IMR-90 (cell line): ENCODE measurements around the gene SP3. TPM values are rescaled to one million over a fixed set of nuclear protein-coding genes. Genes with fewer than 3 reads are reported as not detected.
A peak's percentile ranks its signal among the peaks of the same experiment; 100 is the strongest.

Experiments
- ATAC-seq: fragments of 200-7000 bp; cut with Tn5 transposase; 2 replicates; pipeline ENCODE4 v1.9.1; 2020; ENCODE audit warnings: low read depth, mild to moderate bottlenecking, moderate library complexity
- Bru-seq: library from RNA; stranded (reverse); fragments of 400-500 nt; gene quantifications from one replicate; lab custom pipeline; 2021; lab: Mats Ljungman, UMichigan
- BruChase-seq, 2 experiments: library from RNA; stranded (reverse); fragments of 400-500 nt; gene quantifications; one replicate each; lab custom pipeline; 2021; lab: Mats Ljungman, UMichigan
- BruUV-seq: library from RNA; stranded (reverse); fragments of 400-500 nt; replicated peaks from 2 replicates; lab custom pipeline; 2021; lab: Mats Ljungman, UMichigan
- CTCF ChIA-PET: fragments of 300-600 bp; formaldehyde crosslinking; extraction: SDS; loops from one replicate; lab custom pipeline; 2021; ENCODE audit warnings: antibody characterized with exemption; lab: Yijun Ruan, JAX
- POLR2A ChIA-PET: fragments of 300-600 bp; sonication (Branson Sonifier 250); formaldehyde crosslinking; loops from one replicate; lab custom pipeline; 2022; ENCODE audit warnings: antibody characterized with exemption; ENCODE audit not compliant: unreplicated experiment; lab: Charles Lee
- DNase-seq: peaks from one replicate; pipeline ENCODE4 v3.0.0; 2013
- H2AFZ ChIP-seq: replicated peaks from 2 replicates; pipeline ENCODE3; 2013; ENCODE audit warnings: low read length, mild to moderate bottlenecking; ENCODE audit not compliant: poor library complexity
- H2AK5ac ChIP-seq: 2 replicates; pipeline ENCODE4 v1.6.1; 2013; ENCODE audit warnings: low read depth, low read length, inconsistent platforms
- H2AK9ac ChIP-seq: replicated peaks from 2 replicates; pipeline ENCODE3; 2013; ENCODE audit warnings: mild to moderate bottlenecking, low read depth, low read length, moderate library complexity; ENCODE audit not compliant: poor library complexity
- H2BK120ac ChIP-seq: 2 replicates; pipeline ENCODE4 v1.6.1; 2013; ENCODE audit warnings: low read depth, low read length, inconsistent platforms
- H2BK15ac ChIP-seq: 3 replicates; pipeline ENCODE4 v1.6.1; 2013; ENCODE audit warnings: low read depth, low read length, inconsistent platforms
- H2BK20ac ChIP-seq: 2 replicates; pipeline ENCODE4 v1.6.1; 2013; ENCODE audit warnings: low read depth, mild to moderate bottlenecking, inconsistent platforms, low read length, moderate library complexity
- H2BK5ac ChIP-seq: 2 replicates; pipeline ENCODE4 v1.6.1; 2013; ENCODE audit warnings: mild to moderate bottlenecking, low read depth, low read length, inconsistent platforms; ENCODE audit not compliant: poor library complexity, severe bottlenecking
- H3K14ac ChIP-seq: replicated peaks from 2 replicates; pipeline ENCODE4 v1.6.1; 2013; ENCODE audit warnings: low read depth, low read length, inconsistent platforms
- H3K18ac ChIP-seq: 2 replicates; pipeline ENCODE4 v1.6.1; 2013; ENCODE audit warnings: low read depth, low read length, control low read depth
- H3K23ac ChIP-seq: 2 replicates; pipeline ENCODE4 v1.6.1; 2013; ENCODE audit warnings: low read depth, low read length, inconsistent platforms
- H3K27ac ChIP-seq: 2 replicates; pipeline ENCODE4 v1.5.1; 2013; ENCODE audit warnings: mild to moderate bottlenecking, control low read depth, low read length; ENCODE audit not compliant: insufficient read depth
- H3K27me3 ChIP-seq: 2 replicates; pipeline ENCODE4 v1.6.1; 2013; ENCODE audit warnings: low read length; ENCODE audit not compliant: control insufficient read depth, insufficient read depth
- H3K36me3 ChIP-seq: 2 replicates; pipeline ENCODE4 v1.6.1; 2013; ENCODE audit warnings: low read length, mixed read lengths; ENCODE audit not compliant: control insufficient read depth, insufficient read depth
- H3K4ac ChIP-seq: 2 replicates; pipeline ENCODE4 v1.6.1; 2013; ENCODE audit warnings: low read depth, low read length, inconsistent platforms
- H3K4me1 ChIP-seq: 2 replicates; pipeline ENCODE4 v1.6.1; 2013; ENCODE audit warnings: low read length, mixed read lengths; ENCODE audit not compliant: control insufficient read depth, insufficient read depth
- H3K4me2 ChIP-seq: 2 replicates; pipeline ENCODE4 v1.6.1; 2013; ENCODE audit warnings: low read depth, mild to moderate bottlenecking, control low read depth, low read length, moderate library complexity
- H3K4me3 ChIP-seq: 2 replicates; pipeline ENCODE4 v1.5.1; 2013; ENCODE audit warnings: low read depth, mild to moderate bottlenecking, control low read depth, low read length, moderate library complexity; ENCODE audit not compliant: insufficient read depth
- H3K56ac ChIP-seq: 2 replicates; pipeline ENCODE4 v1.6.1; 2013; ENCODE audit warnings: low read length, inconsistent platforms; ENCODE audit not compliant: insufficient read depth; ENCODE audit errors: extremely low read depth
- H3K79me1 ChIP-seq, 2 experiments: 2 replicates each; pipeline ENCODE4 v1.6.1; 2013; ENCODE audit warnings: low read length in 2 of 2, inconsistent platforms in 1 of 2, low read depth in 1 of 2
- H3K9ac ChIP-seq: 2 replicates; pipeline ENCODE4 v1.6.1; 2013; ENCODE audit warnings: low read depth, low read length, control low read depth
- H3K9me1 ChIP-seq: 2 replicates; pipeline ENCODE4 v1.6.1; 2013; ENCODE audit warnings: low read length, inconsistent platforms; ENCODE audit not compliant: insufficient read depth
- H3K9me3 ChIP-seq: 2 replicates; pipeline ENCODE4 v1.6.1; 2013; ENCODE audit warnings: low read length; ENCODE audit not compliant: control insufficient read depth, insufficient read depth
- H4K20me1 ChIP-seq: 2 replicates; pipeline ENCODE4 v1.6.1; 2013; ENCODE audit warnings: low read length, inconsistent platforms; ENCODE audit not compliant: insufficient read depth
- H4K5ac ChIP-seq: 2 replicates; pipeline ENCODE4 v1.6.1; 2013; ENCODE audit warnings: mild to moderate bottlenecking, low read depth, low read length, control low read depth
- H4K8ac ChIP-seq, 2 experiments: 2 replicates each; pipeline ENCODE4 v1.6.1; 2013; ENCODE audit warnings: low read depth in 2 of 2, low read length in 2 of 2, control low read depth in 1 of 2, inconsistent platforms in 1 of 2
- H4K91ac ChIP-seq: 2 replicates; pipeline ENCODE4 v1.6.1; 2013; ENCODE audit warnings: low read depth, low read length, inconsistent platforms; ENCODE audit not compliant: insufficient read depth
- ELK1 ChIP-seq: fragments of 150-350 bp; IDR thresholded peaks from 2 replicates; pipeline ENCODE4 v1.6.1; 2016; ENCODE audit warnings: low read depth, mild to moderate bottlenecking, low read length, moderate library complexity, borderline replicate concordance
- FOS ChIP-seq: fragments of 150-350 bp; IDR thresholded peaks from 2 replicates; pipeline ENCODE4 v1.6.1; 2016; ENCODE audit warnings: low read depth, low read length
- MAZ ChIP-seq: IDR thresholded peaks from 2 replicates; pipeline ENCODE4 v1.6.1; 2012; ENCODE audit warnings: low read depth, mild to moderate bottlenecking, low read length, improper control_type of control experiment, moderate library complexity, borderline replicate concordance
- MXI1 ChIP-seq: IDR thresholded peaks from 2 replicates; pipeline ENCODE4 v1.6.1; 2012; ENCODE audit warnings: low read depth, mild to moderate bottlenecking, low read length, moderate library complexity, borderline replicate concordance
- POLR2A ChIP-seq: IDR thresholded peaks from 2 replicates; pipeline ENCODE4 v1.6.1; 2012; ENCODE audit warnings: mild to moderate bottlenecking, low read depth, low read length
- WGBS, 2 experiments: methylation state at CpG; one replicate each; pipeline versions ENCODE4 v1.1.5 to v1.1.7; 2013; ENCODE audit warnings: missing lambda C conversion rate in 2 of 2; ENCODE audit not compliant: insufficient read length in 1 of 2; ENCODE audit errors: extremely low coverage in 2 of 2; 5-methylcytosine and 5-hydroxymethylcytosine counted together
- dilution Hi-C: fragments of 300-500 bp; cut with HindIII; formaldehyde crosslinking; loops from one replicate; pipeline ENCODE4 v1.14.3; 2018; ENCODE audit warnings: low sequenced_read_pairs; ENCODE audit not compliant: unreplicated experiment
- in situ Hi-C: fragments of 300-500 bp; cut with MboI; formaldehyde crosslinking; loops from 3 replicates; pipeline ENCODE4 v1.14.3; 2019; ENCODE audit warnings: low sequenced_read_pairs, inconsistent platforms, mixed read lengths
- intact Hi-C: fragments of 100-400 bp; cut with micrococcal nuclease; formaldehyde crosslinking; loops from 2 replicates; pipeline ENCODE4 v1.10.0; 2022
- long read RNA-seq: library from polyadenylated mRNA; unstranded; transcript quantifications from one replicate; pipeline ENCODE4 v2.0.0, GENCODE V29; 2021; ENCODE audit not compliant: unreplicated experiment
- polyA plus RNA-seq, 3 experiments: library from polyadenylated mRNA; depleted of rRNA; stranded (reverse); fragments of >200 nt; gene quantifications; 2 replicates each; pipeline ENCODE4 v1.2.3, GENCODE V29; 2012; ENCODE audit warnings: low replicate concordance in 1 of 3
- total RNA-seq: library from RNA; depleted of rRNA; stranded (reverse); fragments of >200 nt; gene quantifications from 2 replicates; pipeline ENCODE4 v1.2.3, GENCODE V29; 2012; rRNA removed

The SP3 gene
- total RNA-seq: 136 and 137 TPM in 2 replicates
- 19.9 and 26.7 TPM in 2 replicates for polyA plus RNA-seq (2012; rRNA removed)
- polyA plus RNA-seq (2012; cell fraction: cytosol; rRNA removed): 4.2 and 6.6 TPM in 2 replicates
- 6.3 and 36.0 TPM in 2 replicates for polyA plus RNA-seq (2012; cell fraction: nucleus; rRNA removed; ENCODE audit: low replicate concordance)
- percentile 94 among the genes with signal in this experiment for Bru-seq, nascent RNA
- BruChase-seq, experiment 1, labeled RNA remaining after a 6-hour chase: percentile 91 among the genes with signal in this experiment
- BruChase-seq, experiment 2, labeled RNA remaining after a 2-hour chase: percentile 92 among the genes with signal in this experiment
- long read RNA-seq, full-length matches to known transcripts: 70 of 97 reads
- long read RNA-seq, partial matches to known transcripts: 10 of 97 reads
- long read RNA-seq, other reads (novel, unspliced or antisense): 17 of 97 reads

- Histone ChIP-seq H4K20me1 (peaks cover 9% of the 10 kb centered on the region; the same call in 1 of the 2 replicates), H3K9ac (peak within 1 kb of the TSS; percentile 99), H3K9me3 (no peaks in the 10 kb centered on the region), H2BK20ac (peak within 1 kb of the TSS; percentile 60; the same call in 1 of the 2 replicates), H3K79me1 (peaks cover 11 to 19% of the 10 kb centered on the region in 2 experiments; a peak in 3 of 4 replicates), H3K4me2 (peak within 1 kb of the TSS; percentile 99), H3K18ac (peak within 1 kb of the TSS; percentile 95), H2BK15ac (peak within 1 kb of the TSS; percentile 66; the same call in 1 of the 3 replicates), H3K27ac (peak within 1 kb of the TSS; percentile 99), H3K56ac (peak within 1 kb of the TSS; percentile 99), H3K27me3 (no peaks in the 10 kb centered on the region), H3K4ac (peak within 1 kb of the TSS; percentile 96), H2AK5ac (peak within 1 kb of the TSS; percentile 83), H3K36me3 (no peaks in the 10 kb centered on the region), H3K4me3 (peak within 1 kb of the TSS; percentile 93), H2BK5ac (peak within 1 kb of the TSS; percentile 98), H4K5ac (peak within 1 kb of the TSS; percentile 96), H2BK120ac (peak within 1 kb of the TSS; percentile 75), H3K9me1 (peaks cover 3% of the 10 kb centered on the region), H2AFZ (peak within 1 kb of the TSS; percentile 93), H3K4me1 (peaks cover 7% of the 10 kb centered on the region), H2AK9ac (peak within 1 kb of the TSS; percentile 100), H3K14ac (peak within 1 kb of the TSS; percentile 98), H3K23ac (peak within 1 kb of the TSS; percentile 97), H4K91ac (peak within 1 kb of the TSS; percentile 90), H4K8ac (peak within 1 kb of the TSS; percentile 75 to 95)
- CTCF ChIA-PET: interaction anchor here (0.6 kb wide), 2 partner anchors 149 to 356 kb away, joined by 3 read pairs; no protein-coding TSS in a partner anchor
- TF ChIP-seq ELK1 (no peak), MAZ (peak; percentile 87), MXI1 (no peak), POLR2A (no peak), FOS (peak; percentile 41; the same call in 1 of the 2 replicates)
- 0% methylated on average over 10 of the region's 52 CpGs; no CpG with 5 or more reads in 1 of the 2 experiments for WGBS, 2 experiments
- dilution Hi-C loops (no loop called here), in situ Hi-C loops (no loop called here), intact Hi-C loops (loop anchor here (1.0 to 10.0 kb wide), 2 partner anchors 75 to 279 kb away; partner anchors contain the start of gene OLA1)
- ATAC-seq (peak; percentile 66), DNase-seq (peak; percentile 97)
- POLR2A ChIA-PET: interaction anchor here (0.5 to 0.9 kb wide), 5 partner anchors 26 to 351 kb away, joined by 3 to 8 read pairs (median 3); no protein-coding TSS in a partner anchor
- no TSS peak for BruUV-seq
Measured at GRCh38 chr2:173965372-173966025, at the start of gene SP3. Gene SP3, minus strand, starts transcription at chr2:173965373. Its CDS starts 202 bp downstream, at chr2:173965171.
